Activated CD4-positive, alpha-beta memory T cell treated with anti-CD3 and anti-CD28 coated beads, Interleukin-2, amount 10 ng/mL, durations not matched to agents 7 days and 5 days (primary cell): ENCODE results near the gene WDR33. TPM values are rescaled to one million over a fixed set of nuclear protein-coding genes. Genes with fewer than 3 reads are reported as not detected.
A peak's percentile ranks its signal among the peaks of the same experiment; 100 is the strongest.

ENCODE experiments used
- CTCF ChIA-PET: fragments of 350-600 bp; sonication (Branson Sonifier 250); formaldehyde crosslinking; loops from one replicate; lab custom pipeline; 2021; ENCODE audit warnings: antibody characterized with exemption, inconsistent platforms; lab: Charles Lee
- POLR2A ChIA-PET: fragments of 350-600 bp; sonication (Branson Sonifier 250); formaldehyde crosslinking; loops from one replicate; lab custom pipeline; 2021; ENCODE audit warnings: antibody characterized with exemption; lab: Charles Lee
- DNase-seq: peaks from one replicate; pipeline ENCODE4 v3.0.0-alpha.2; 2020
- H3K27ac Mint-ChIP-seq: one replicate; pipeline ENCODE4 v1.8.0; 2021; ENCODE audit warnings: mild to moderate bottlenecking, mixed read lengths
- H3K27me3 Mint-ChIP-seq: one replicate; pipeline ENCODE4 v1.8.0; 2021; ENCODE audit warnings: mixed read lengths
- H3K36me3 Mint-ChIP-seq: one replicate; pipeline ENCODE4 v1.8.0; 2021; ENCODE audit warnings: low read depth, mixed read lengths
- H3K4me1 Mint-ChIP-seq: one replicate; pipeline ENCODE4 v1.8.0; 2021; ENCODE audit warnings: mixed read lengths
- H3K4me3 Mint-ChIP-seq: one replicate; pipeline ENCODE4 v1.8.0; 2021; ENCODE audit warnings: mild to moderate bottlenecking, mixed read lengths
- H3K9me3 Mint-ChIP-seq: one replicate; pipeline ENCODE4 v1.8.0; 2021; ENCODE audit warnings: mixed read lengths
- total RNA-seq, 2 experiments: library from RNA; stranded (reverse); gene quantifications; one replicate each; pipeline ENCODE4 v1.2.3, GENCODE V29; 2021

WDR33 gene
- total RNA-seq, 2 experiments from 2014 or later: 63.7 to 65.1 TPM

DNA sequence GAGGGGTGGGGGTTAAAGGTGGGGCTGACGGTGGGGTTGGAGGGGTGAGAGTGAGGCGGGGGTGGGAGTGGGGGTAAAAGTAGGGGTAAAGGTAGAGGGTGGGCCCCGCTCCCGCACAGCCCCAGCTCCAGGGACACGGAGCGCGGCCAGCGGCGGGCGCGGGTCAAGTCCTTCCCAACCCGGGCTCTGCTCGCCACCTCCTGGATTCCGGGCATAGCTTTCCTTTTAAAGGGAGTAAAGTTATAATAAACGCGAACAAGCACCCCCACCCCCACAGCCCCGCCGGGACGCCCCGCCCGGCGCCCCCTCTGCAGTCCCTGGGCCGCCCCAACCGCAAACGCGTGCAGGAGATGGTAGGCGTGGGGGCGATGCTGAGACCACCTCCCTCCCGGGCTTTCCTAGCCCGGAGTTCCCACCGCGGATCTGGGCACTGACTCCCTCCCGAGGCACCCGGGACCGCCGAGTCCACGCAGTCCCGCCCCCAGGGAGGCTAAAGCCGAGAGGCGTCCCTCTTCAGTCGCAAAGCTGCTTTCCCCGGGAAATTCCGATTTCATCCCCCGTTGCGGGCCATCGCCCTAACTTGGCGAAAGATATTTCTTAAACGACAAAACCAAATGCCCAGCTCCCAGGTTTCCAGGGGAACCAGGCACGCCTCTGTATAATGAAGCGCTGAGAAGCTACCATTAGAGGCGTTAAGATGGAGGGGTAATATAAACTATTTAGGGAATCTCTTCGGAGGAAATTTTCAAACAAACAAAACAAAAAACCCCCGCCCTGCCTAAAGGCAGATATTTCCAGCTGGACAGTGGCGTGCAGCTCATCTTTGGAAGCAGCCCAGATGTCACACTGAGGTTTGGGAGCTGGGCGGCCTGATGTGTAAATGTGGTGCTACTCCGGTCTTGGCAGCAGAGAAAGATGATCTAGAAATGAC is 135.4 kb downstream of the WDR33 start, which contains the start of gene LIMS2:
TSS of gene LIMS2 (minus strand) at position 200 of the 931 bp plus-strand sequence. CDS start 506 bp downstream, outside the sequence.
- Mint-ChIP-seq H3K27ac (no peak within 1 kb of the TSS), H3K9me3 (no peaks in the 10 kb centered on the region), H3K36me3 (no peaks in the 10 kb centered on the region), H3K4me1 (peaks cover 9% of the 10 kb centered on the region), H3K4me3 (peak within 1 kb of the TSS; percentile 37), H3K27me3 (peaks cover 63% of the 10 kb centered on the region)
- CTCF ChIA-PET: interaction anchor here (0.7 to 1.1 kb wide), 2 partner anchors 84 to 196 kb away, joined by 3 to 5 read pairs; no protein-coding TSS in a partner anchor
- no peak for DNase-seq
- POLR2A ChIA-PET: no interaction called here

DNA sequence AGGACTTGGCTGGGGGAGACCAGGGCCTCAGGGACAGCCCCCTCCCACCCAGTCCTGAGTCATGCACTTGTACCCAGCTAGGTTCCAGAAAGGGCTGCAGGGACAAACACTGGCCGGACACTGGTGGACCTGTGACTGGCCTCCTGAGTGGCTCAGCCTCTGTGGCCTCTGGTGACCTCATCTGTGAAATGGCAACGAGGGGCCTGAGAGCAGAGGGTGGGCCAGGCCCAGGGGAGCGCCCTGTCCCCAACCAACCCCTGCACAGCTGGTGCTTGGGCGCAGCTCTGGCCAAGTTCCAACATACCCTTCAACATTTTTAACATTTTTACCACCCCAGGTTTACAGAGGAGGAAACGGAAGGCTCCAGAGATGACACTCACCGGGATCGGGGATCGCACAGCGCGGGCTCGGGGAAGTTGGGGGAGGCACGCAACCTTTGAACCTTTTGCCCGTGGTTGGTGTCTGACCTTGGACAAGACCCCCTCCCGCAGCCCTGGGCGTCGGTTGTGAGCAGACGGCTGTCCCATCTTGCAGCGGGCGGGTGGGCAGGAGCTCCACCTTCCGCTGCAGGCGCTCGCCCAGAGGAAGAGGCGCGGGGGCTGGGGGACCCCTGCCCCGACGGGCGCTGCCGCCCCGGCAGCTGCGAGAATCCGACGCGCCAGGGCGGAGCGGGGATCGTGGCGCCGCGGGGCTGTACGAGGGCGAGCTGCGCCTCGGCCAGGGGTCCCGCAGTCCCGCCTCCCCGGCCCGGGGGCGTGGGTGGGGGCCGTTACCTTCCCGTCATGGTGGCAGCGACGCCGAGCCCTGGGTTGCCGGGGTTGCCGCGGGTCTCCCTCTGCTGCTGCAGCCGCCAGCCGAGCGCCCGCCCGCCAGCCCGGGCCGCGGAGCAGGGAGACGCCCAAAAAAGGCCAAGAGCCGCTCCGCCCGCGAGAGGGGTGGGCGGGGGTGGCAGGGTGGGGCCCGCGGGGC is 136.4 kb downstream of the WDR33 start:
- POLR2A ChIA-PET: no interaction called here

DNA sequence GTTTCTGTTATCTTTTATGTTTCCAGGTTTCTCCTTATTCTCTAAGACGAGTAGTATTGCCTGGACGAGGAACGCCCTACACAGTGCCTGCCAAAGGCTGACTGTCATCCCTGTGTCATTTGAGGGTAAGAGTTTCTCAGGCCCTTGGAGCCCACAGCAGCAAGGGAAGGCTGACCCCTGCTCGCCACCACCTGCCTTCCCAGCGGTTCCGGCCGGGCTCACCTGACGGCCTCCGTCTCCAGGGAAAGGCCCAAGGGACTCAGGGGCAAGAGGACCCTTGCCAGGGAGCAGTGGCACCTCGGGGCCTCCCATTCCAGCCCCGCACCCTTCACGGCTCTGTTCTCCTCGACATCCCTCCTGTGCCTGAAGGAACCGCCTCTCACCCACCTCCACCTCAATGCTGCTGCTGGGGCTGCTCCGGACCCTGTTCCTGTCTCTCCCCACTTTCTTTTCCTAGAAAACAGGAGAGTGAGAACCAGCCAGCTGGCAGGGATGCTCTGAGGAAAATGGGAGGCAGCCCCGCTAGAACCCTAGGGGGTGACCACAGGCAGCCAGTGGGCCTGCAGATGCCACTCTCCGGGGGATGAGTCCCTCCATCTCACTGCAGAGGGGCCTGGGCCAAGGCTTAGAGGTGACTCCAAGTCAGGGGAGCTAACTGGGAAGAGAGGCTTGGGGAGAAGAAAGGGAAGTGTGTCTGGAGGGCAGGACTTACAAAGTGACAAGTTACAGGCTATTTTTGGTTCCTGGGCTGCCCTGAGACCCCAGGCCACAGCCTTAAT is 137.5 kb downstream of the WDR33 start:
- H3K4me3 Mint-ChIP-seq: no peak overlapping the region
- no peaks in the 10 kb centered on the region for H3K36me3 Mint-ChIP-seq
- POLR2A ChIA-PET: no interaction called here
- no peak for DNase-seq
- peaks cover 72% of the 10 kb centered on the region for H3K27me3 Mint-ChIP-seq
- H3K4me1 Mint-ChIP-seq: peaks cover 9% of the 10 kb centered on the region
- CTCF ChIA-PET: no interaction called here
- no peak overlapping the region for H3K27ac Mint-ChIP-seq
- no peaks in the 10 kb centered on the region for H3K9me3 Mint-ChIP-seq

More for the DNA sequence above, 136.4 kb downstream of the WDR33 start:
- peaks cover 9% of the 10 kb centered on the region for H3K4me1 Mint-ChIP-seq
- CTCF ChIA-PET: no interaction called here
- H3K27ac Mint-ChIP-seq: no peak overlapping the region
- H3K4me3 Mint-ChIP-seq: peak overlapping the region; percentile 37
- H3K27me3 Mint-ChIP-seq: peaks cover 70% of the 10 kb centered on the region
- no peaks in the 10 kb centered on the region for H3K36me3 Mint-ChIP-seq
- H3K9me3 Mint-ChIP-seq: no peaks in the 10 kb centered on the region
- DNase-seq: no peak

DNA sequence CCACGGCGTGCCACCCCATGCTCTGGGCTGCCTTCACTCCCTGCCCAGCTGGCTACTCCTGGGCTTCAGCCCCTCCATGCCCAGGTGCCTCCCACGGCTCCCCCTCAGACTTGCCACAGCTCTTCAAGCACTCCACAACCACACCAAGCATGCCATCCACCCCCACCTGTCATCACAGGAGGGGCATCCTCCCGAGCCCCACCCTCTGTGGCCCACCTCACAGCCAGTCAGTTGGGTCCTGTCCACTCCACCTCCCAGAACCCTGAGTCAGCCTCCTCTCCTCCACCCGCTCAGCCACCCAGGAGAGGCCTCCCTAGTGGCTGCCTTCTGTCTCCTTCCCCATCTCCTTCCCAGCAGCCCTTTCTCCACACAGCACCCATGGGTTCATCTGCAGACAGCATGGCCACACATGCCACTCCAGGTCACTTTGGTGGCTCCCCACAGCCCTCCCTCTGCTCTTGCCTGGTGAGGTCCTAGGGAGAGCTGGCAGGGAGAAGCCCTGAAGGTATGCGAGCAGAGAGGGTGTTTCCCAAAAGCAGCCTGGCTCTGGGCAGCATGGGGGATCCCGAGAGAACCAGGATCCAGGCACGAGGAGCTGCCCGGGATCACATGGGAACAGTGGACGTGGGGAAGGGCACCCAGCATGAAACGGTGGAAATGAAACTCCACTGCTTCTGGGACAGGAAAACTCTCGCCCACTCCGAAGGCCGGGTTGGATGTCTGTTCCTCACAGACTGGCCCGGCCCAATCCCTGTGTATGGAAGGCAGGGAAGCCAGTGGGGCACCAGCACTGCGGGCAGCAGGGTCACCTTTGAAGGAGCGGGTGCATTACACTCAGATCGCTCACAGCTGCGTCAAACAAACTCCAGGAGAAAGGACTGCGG is 138.4 kb downstream of the WDR33 start:
- no peak overlapping the region for H3K27ac Mint-ChIP-seq
- no peaks in the 10 kb centered on the region for H3K36me3 Mint-ChIP-seq

DNA sequence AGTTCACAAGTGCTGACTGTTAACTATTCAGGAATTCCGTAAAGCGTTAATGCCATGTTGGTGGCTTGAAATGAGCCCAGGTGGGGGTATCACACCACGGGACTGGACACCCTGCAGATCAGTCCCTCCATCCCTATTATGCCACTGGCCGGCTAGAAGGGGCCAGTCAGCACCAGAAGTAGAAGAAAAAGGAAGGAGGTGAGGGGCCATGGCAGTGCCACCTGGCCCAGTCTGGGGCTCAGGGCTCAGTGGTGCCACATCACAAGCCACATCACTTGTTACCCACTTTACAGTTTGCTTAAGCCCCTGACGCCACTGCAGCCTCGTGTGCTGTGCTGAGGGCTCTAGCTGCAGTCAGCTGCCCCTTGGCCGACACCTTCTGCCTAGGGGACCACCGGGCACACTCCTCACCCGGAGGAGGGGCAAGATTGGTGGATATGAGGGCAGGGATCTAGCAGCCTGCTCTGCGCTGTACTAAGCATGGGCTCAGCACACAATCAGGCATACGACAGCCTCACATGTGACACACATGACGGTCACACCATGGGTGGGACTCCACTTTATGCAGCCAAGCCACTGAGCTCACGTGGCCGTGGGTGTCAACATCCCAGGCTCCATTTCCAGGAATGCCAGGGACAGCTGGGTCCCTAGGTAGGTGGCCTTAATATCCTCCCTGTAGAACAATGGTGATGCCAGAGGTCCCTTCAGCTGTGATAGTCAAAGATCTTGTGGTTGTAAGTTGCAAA is 139.2 kb downstream of the WDR33 start:
- no peak overlapping the region for H3K4me3 Mint-ChIP-seq
- no peaks in the 10 kb centered on the region for H3K9me3 Mint-ChIP-seq
- H3K4me1 Mint-ChIP-seq: peaks cover 9% of the 10 kb centered on the region
- H3K36me3 Mint-ChIP-seq: no peaks in the 10 kb centered on the region
- ChIA-PET CTCF (interaction anchor here (0.5 kb wide), 1 partner anchor 111 kb away, joined by 3 read pairs; no protein-coding TSS in a partner anchor), POLR2A (no interaction called here)
- peaks cover 62% of the 10 kb centered on the region for H3K27me3 Mint-ChIP-seq
- no peak overlapping the region for H3K27ac Mint-ChIP-seq
- no peak for DNase-seq

More for the DNA sequence above, 138.4 kb downstream of the WDR33 start:
- H3K4me1 Mint-ChIP-seq: peaks cover 9% of the 10 kb centered on the region
- POLR2A ChIA-PET: no interaction called here
- CTCF ChIA-PET: interaction anchor here (0.5 kb wide), 1 partner anchor 111 kb away, joined by 3 read pairs; no protein-coding TSS in a partner anchor
- DNase-seq: no peak
- H3K9me3 Mint-ChIP-seq: no peaks in the 10 kb centered on the region
- no peak overlapping the region for H3K4me3 Mint-ChIP-seq
- H3K27me3 Mint-ChIP-seq: peaks cover 64% of the 10 kb centered on the region

DNA sequence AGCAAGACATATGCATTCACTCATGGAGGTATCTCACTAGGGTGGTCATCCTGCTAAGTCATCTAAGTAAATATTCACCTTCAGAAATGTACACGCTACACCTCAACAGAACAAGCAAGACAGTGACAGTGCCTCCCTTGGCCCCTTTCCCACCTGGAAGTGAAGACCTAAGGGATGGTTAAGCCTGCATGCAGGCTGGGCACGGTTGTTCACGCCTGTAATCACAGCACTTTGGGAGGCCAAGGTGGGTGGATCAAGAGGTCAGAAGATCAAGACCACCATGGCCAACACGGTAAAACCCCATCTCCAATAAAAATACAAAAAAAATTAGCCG is 140.0 kb downstream of the WDR33 start:
- Mint-ChIP-seq H3K27ac (no peak overlapping the region), H3K4me3 (no peak overlapping the region), H3K4me1 (peaks cover 7% of the 10 kb centered on the region), H3K36me3 (no peaks in the 10 kb centered on the region), H3K27me3 (peaks cover 63% of the 10 kb centered on the region), H3K9me3 (no peaks in the 10 kb centered on the region)
- ChIA-PET POLR2A (no interaction called here), CTCF (interaction anchor here (0.6 kb wide), 1 partner anchor 332 kb away, joined by 3 read pairs; no protein-coding TSS in a partner anchor)
- no peak for DNase-seq

DNA sequence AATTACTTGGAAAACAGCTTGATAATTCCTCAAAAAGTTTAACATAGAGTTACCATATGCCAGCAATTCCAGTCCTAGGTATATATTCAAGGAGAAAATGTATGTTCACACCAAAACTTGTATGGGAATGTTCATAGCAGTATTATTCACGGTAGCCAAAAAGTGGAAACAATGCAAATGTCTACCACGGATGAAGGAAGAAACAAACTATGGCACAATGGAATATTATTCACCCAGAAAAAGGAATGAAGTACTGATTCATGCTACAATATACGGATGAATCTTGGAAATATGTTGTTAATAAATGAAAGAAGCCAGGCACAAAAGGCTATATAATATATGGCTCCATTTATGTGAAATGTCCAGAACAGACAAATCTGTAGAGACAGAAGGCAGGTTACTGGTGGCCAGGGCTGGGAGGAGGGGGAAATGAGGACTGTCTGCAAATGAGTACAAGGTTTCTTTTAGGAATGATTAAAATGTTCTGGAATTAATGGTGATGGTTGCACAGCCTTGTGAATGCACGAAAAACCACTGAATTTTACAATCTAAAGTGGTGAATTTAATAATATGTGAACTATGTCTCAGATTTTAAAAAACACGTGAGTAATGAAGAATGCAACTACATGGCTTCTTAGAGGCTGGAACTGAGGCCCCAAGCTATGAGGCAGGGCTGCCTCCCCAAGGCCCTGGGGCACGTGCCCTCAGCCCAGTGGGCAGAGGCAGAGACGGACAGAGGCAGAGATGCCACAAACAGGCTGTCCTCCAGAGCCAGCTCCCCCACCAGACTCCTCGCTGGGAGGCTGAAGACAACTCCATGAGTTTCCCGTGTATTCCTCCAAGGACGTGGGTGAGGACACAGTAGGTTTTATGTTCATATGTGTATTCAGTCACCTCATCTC is 140.7 kb downstream of the WDR33 start:
- peaks cover 66% of the 10 kb centered on the region for H3K27me3 Mint-ChIP-seq
- ChIA-PET POLR2A (no interaction called here), CTCF (interaction anchor here (0.6 kb wide), 1 partner anchor 333 kb away, joined by 3 read pairs; no protein-coding TSS in a partner anchor)
- no peaks in the 10 kb centered on the region for H3K36me3 Mint-ChIP-seq
- peaks cover 4% of the 10 kb centered on the region for H3K4me1 Mint-ChIP-seq
- no peak overlapping the region for H3K27ac Mint-ChIP-seq
- no peaks in the 10 kb centered on the region for H3K9me3 Mint-ChIP-seq
- no peak overlapping the region for H3K4me3 Mint-ChIP-seq
- DNase-seq: no peak

DNA sequence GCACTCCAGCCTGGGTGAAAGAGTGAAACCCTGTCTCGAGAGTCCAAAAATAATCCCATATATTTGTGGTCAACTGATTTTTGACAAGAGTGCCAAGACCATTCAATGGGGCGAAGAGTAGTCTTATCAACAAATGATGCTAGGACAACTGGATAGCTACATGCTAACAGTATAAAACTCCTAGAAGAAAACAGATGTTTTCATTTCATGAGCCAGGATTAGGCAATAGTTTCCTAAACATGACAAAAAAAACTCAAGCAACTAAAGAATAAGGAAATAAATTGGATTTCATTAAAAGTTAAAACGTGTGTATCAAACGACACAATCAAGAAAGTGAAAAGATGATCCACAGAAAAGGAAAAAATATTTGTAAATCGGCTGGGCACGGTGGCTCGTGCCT is 141.9 kb downstream of the WDR33 start:
- H3K27ac Mint-ChIP-seq: no peak overlapping the region
- ChIA-PET POLR2A (no interaction called here), CTCF (no interaction called here)
- H3K4me3 Mint-ChIP-seq: no peak overlapping the region
- H3K4me1 Mint-ChIP-seq: no peaks in the 10 kb centered on the region
- DNase-seq: no peak
- peaks cover 70% of the 10 kb centered on the region for H3K27me3 Mint-ChIP-seq
- no peaks in the 10 kb centered on the region for H3K9me3 Mint-ChIP-seq
- H3K36me3 Mint-ChIP-seq: no peaks in the 10 kb centered on the region

DNA sequence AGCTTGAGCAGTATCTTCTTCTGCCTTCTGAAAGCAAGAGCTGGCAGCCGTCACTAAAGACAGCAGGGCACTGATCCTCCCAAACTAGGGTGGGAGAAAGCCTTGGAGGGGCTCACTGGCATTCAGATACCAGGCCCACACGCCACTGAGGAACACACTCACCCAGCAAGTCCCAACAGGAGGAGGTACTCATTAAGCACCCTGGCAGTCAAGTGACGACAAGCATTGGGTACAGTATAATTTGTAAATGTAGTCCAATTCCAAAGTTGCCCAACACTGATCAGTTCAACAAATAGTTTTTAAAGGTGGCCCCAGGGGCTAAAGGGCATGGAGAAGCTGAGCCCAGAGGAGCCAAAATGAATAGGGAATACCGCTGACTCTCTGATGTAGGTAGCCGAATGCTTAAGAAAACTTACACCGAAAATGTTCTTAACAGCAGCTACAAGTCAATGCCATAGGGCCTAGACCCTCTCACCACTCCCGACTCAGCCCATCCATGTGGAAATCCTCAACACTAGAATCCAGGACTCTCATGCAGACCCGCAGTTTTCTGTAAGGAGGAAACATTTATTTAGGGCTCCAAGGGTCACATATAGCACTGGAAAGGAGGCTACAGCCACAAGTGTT is 145.6 kb downstream of the WDR33 start:
- ChIA-PET CTCF (no interaction called here), POLR2A (no interaction called here)
- H3K27ac Mint-ChIP-seq: no peak overlapping the region
- no peak for DNase-seq
- H3K9me3 Mint-ChIP-seq: no peaks in the 10 kb centered on the region
- no peak overlapping the region for H3K4me3 Mint-ChIP-seq
- H3K4me1 Mint-ChIP-seq: no peaks in the 10 kb centered on the region
- no peaks in the 10 kb centered on the region for H3K36me3 Mint-ChIP-seq
- H3K27me3 Mint-ChIP-seq: peaks cover 55% of the 10 kb centered on the region

DNA sequence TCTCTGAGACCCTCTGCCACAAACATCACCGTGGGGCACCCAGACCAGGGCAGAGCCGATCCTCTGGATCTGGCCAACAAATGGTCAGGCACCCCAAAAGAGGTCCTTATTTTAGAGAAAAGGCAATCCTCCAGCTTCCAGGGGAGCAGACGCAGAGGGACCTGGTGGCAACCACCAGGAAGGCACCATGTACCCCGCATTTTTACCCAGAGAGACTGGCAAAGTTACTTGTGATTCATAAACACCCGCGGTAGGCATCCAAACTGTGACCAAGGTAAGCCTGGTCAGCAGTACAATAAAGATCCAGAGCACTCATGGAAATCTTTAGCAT is 146.1 kb downstream of the WDR33 start:
- Mint-ChIP-seq H3K4me3 (no peak overlapping the region), H3K27ac (no peak overlapping the region), H3K27me3 (peaks cover 50% of the 10 kb centered on the region), H3K9me3 (no peaks in the 10 kb centered on the region), H3K4me1 (no peaks in the 10 kb centered on the region), H3K36me3 (no peaks in the 10 kb centered on the region)
- POLR2A ChIA-PET: no interaction called here
- CTCF ChIA-PET: interaction anchor here (1.4 kb wide), 1 partner anchor 15 kb away, joined by 3 read pairs; no protein-coding TSS in a partner anchor
- DNase-seq: no peak
